ENCODE results near the gene KIAA1217.
"Not testable (repeated sequence)": the region's sequence is repeated elsewhere in the genome, so short reads cannot be mapped to it uniquely, and the experiment has no call there.

KIAA1217 gene

DNA sequence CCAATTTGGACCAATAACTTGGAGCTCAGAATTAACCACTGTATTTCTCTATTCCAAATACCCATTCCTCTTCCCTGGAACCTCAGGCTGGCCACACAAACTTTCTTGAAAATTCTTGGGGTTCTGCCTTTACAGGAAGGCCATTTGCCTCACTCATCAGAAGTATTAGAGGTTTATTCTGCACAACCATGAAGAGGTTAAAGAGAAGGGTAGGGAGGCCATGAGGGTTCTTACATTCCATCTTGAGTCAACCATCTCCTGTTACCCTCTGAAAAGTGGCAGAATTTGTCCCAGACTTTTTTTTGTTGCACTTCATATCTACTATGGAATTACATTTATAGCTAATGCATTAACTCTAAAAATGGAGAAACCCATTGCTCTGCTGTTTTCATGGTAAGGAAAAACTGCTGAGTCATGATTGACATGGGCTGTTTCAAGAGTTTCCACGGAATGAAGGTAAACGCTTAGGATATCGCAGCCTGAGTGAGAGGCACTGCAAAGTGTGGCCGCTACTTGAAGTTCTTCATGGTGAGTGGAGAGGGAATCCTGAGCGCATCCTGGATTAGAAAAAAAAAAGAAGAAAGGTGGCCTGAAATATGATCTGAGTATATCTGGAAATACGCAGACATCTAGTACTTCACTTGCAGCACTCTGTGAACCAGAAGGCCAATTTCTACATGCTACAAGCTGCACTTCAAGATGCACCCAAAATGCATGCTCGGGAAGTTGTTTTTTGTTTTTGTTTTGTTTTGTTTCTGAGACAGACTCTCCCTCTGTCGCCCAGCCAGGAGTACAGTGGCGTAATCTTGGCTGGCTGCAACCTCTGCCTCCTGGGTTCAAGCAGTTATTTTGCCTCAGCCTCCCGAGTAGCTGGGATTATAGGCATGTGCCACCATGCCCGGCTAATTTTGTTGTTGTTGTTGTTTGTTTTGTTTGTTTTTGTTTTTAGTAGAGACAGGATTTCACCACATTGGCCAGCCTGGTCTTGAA is 83.7 kb downstream of the KIAA1217 start:
- DNase-seq: no peak

GRCh38 chr10:24299578-24300260 is 90.8 kb downstream of the KIAA1217 start:
- DNase-seq: no peak

GRCh38 chr10:24303522-24304310 is 94.8 kb downstream of the KIAA1217 start:
- DNase-seq: no peak

DNA sequence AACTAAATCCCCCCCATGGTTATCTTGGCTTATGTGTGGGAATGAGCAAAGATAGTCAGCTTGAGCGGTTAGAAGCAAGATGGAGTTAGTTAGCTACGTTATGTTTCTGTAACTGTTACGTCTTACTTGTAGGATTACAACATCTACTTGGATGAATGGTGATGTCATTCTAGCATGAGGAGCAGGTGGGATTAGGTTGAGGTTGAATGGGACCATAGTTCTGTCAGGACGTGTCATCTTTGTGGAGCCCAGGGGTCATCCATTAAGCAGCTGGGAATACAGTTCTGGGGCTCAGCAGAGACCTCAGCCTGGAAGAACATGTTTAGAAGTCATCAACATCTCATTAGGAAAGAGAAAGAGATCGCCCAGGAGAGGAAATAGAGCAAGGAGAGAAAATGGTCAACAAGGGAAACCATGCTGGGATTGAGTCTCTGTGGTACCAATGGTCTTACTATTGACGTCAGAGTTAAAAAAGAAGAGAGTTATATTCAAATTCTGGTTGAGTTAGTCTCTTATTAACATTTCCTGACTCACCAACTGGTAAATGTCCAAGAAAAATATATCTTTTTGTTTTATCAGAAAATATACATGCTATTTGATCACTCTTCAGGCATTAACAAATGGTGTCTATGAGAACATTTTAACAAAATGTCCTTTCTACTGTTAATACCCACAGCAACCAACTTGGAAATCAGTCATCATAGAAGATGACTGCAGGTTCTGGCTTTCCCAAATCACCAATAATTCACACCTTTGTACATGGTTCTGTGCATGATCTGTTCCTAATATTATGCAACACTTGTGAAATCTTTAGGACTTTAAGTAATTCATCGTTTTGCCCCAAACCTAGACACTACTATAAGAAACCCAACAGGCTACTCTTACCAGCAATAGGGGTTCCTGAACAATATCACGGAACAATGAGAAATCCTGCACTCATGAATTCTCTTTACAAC is 96.9 kb downstream of the KIAA1217 start:
- no peak for DNase-seq

- no peak for DNase-seq
Measured at GRCh38 chr10:24306507-24306875, 97.6 kb downstream of the KIAA1217 start.

DNA sequence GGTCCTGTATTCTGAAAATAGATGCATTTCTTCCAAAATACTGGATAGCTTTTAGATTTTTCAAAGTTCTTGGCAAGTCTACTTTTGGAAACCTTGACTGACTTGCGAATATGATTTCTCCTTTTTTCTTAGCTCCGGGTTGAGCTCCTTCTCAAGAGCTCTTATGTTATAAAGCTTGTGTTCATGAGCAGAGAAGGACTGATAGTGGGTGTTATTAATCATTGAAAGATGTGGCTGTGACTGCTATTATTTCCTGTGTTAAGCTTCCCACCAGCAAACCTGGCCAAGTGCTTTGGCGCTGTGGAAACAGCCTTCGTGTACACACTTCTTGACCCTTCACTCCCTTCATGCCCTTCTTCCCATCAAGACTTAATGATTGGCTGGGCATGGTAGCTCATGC is 98.2 kb downstream of the KIAA1217 start:
- no peak for DNase-seq

DNA sequence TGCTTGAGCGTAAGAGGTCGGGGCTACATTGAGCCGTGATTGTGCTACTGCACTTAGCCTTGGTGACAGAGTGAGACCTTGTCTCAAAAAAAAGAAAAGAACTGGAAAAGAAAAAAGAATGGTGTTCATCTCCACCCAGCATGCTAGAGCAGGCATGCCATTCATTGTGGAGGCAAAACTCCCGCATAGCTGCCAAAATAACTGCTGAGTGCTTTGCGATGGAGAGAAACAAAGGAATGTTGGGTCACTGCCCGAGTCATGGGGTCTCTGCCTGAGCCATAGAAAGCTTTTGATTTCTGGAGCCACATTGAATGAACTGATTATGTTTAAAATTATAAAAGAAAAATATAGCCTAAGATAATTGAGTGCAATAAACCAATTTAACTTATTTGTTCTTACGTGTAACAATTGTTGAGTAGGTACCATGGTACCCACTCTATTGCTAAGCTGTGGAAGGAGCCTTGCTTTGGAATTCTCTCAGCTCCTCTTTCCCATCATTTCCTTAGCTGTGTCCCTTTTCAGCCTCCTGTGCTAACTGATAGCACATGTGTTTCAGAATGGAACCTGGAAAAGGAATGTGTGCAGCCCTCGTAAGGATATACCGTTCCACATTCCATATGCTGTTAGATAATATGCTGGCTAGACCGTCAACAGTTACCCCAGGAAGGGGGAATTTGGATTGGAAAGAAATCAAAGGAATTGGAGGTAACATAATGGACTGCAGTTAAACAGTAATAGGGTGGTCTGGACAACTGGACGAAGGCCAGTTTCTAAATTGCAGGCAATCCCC is 99.0 kb downstream of the KIAA1217 start:
- no peak for DNase-seq

- no peak for DNase-seq
Measured at GRCh38 chr10:24310104-24310503, 101.2 kb downstream of the KIAA1217 start.

DNA sequence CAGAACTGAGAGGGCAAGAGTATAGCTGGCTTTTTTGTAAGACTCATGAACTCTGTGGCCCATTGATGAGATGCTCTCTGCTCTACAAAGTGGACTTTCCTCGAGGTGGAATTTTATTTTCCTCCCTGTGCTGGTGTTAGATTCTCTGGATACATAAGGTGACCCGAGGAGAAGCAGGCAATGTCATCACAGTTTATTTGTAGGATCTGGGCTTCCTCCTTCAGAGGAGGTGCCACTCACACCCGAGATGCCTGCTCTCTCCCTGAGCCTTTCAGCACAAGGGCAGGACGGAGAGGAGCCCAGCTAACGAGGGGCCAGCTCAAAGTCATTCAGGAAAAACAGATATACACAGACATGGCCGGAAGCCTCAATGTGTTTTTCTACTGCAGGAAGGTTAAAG is 103.0 kb downstream of the KIAA1217 start:
- DNase-seq: no peak

- no peak for DNase-seq
Measured at GRCh38 chr10:24313283-24313682, 104.3 kb downstream of the KIAA1217 start.

GRCh38 chr10:24315211-24315610 is 106.3 kb downstream of the KIAA1217 start:
- DNase-seq: no peak

DNA sequence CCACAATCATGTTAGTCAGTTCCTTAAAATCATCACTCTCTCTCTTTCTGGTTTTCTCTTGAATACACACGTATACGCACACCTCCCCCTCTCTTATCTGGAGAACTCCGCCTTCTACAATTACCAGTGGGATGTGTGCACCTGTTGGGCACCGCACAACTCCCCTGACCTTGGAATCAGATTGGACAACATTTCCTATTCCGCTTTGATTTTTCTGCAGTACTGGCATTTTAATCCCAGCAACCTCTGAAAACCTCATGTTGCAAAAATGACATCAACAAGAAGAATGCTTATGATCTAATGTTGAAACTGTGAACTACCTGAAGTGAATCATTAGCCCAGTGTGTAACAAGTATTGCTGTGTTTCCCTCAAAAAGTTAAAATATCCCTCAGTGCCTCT is 109.6 kb downstream of the KIAA1217 start:
- no peak for DNase-seq

- DNase-seq: no peak
Measured at GRCh38 chr10:24320373-24320772, 111.4 kb downstream of the KIAA1217 start.

GRCh38 chr10:24324651-24325050 is 115.7 kb downstream of the KIAA1217 start:
- no peak for DNase-seq

GRCh38 chr10:24331457-24331856 is 122.5 kb downstream of the KIAA1217 start:
- DNase-seq: no peak

- no peak for DNase-seq
Measured at GRCh38 chr10:24333736-24334135, 124.8 kb downstream of the KIAA1217 start.

GRCh38 chr10:24334279-24334939 is 125.5 kb downstream of the KIAA1217 start:
- DNase-seq: no peak

DNA sequence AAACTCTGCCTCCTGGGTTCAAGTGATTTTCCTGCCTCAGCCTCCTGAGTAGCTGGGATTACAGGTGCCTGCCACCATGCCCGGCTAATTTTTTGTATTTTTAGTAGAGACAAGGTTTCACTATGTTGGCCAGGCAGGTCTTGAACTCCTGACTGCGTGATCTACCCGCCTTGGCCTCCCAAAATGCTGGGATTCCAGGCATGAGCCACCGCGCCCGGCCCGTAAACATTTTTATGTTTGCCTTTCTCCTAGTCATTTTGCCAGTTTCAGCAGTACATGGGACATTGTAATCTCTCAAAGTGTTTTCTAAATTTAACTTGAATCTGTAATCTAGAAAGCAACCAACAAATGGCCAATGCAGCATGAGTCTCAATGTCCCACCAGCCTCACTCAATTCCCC is 128.8 kb downstream of the KIAA1217 start:
- not testable (repeated sequence) for DNase-seq

DNA sequence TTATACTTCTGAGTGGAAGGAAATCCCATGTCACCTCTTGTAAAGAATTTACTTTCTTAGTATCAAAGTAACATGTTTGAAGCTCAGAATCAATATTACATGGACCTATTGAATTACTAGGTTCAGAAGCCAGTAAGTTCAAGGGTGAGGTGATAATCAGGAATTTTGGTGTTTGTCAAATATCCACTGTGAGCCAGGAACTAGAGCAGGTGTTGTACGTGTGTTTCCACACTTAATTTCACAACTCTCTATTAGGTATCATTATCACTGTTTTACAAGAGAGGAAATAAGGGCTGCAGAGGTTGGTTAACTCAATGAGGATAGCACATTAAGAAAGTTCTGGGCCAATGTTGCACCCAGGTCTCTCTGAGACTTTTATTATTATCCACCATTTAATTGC is 130.4 kb downstream of the KIAA1217 start:
- no peak for DNase-seq

DNA sequence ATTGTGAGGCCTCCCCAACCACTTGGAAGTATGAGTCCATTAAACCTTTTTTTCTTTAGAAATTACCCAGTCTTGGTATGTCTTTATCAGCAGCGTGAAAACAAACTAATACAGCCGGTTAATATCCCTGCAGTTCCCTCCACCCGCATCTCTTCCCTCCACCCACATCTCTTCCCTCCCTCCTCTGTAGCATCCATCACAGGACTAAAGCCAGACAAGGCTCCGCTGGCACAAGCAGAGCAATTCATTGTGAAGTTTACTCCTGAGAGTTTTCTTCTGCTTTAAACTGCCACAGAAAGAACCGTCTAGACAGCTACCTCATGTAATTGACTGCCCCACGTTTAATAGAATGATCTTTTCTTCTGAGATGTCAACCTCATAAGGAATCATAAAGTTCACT is 131.5 kb downstream of the KIAA1217 start:
- no peak for DNase-seq

- no peak for DNase-seq
Measured at GRCh38 chr10:24340883-24341282, 131.9 kb downstream of the KIAA1217 start.
